Fibroblast of skin of back (primary cell): ENCODE data around the gene TM4SF20. TPM values are rescaled to one million over a fixed set of nuclear protein-coding genes. Genes with fewer than 3 reads are reported as not detected.

Experiments used
- DNase-seq: peaks from one replicate; pipeline ENCODE4 v3.0.0-alpha.2; 2013
- polyA plus RNA-seq, 2 experiments: library from polyadenylated mRNA; unstranded; fragments of 120-200 nt; gene quantifications; one replicate each; pipeline ENCODE4 v1.2.1, GENCODE V29; 2013; ENCODE audit not compliant: insufficient read length in 2 of 2

TM4SF20 gene
- not detected for polyA plus RNA-seq (2013, experiment 1 of 2; ENCODE audit: insufficient read length)
- polyA plus RNA-seq (2013, experiment 2 of 2; ENCODE audit: insufficient read length), result not detected

GRCh38 chr2:227379095-227379494 lies at the start of gene TM4SF20:
Gene TM4SF20, minus strand, starts transcription at chr2:227379306. Its CDS starts 38 bp downstream, at chr2:227379268.
- no peak for DNase-seq

- peak; percentile 18 for DNase-seq
Observed at GRCh38 chr2:227428731-227429285, 49.7 kb upstream of the TM4SF20 start.

DNA sequence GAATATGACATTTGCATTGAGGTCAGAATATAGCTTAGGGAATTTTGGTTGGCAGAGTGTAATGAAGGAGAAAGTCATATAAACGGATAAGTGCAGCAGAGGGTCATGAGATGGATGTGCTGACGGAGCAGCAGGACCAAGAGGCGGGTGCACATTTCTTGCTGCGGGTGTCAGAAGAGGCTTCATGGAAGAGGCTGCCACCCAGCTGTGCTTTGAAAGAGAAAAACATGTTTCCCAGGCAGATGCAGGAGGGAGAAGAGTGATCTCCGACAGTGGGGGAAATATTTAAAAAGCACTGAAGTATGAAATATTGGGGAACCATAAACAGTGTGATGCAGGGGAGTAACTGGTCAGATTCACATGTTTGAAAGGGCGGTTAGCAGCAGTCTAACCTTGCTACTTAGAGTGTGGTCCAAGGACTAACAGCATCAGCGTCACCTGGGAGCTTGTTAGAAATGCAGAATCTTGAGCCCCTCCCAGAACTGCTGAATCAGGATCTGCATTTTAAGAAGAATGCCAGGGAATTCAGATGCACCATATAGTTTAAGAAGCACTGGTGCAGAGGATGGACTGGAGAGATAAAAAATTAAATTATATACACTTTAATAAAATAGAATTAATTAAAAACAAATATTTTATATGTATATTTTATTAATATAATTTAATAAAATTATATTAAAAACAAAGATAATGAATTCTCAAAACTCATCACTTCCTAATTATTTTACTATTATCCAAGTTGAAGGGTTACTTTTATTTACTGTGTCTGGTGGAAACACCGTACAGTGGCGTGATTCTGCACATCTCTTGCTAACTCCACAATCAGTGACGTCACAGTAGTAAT lies 44.8 kb upstream of the TM4SF20 start:
- no peak for DNase-seq

DNA sequence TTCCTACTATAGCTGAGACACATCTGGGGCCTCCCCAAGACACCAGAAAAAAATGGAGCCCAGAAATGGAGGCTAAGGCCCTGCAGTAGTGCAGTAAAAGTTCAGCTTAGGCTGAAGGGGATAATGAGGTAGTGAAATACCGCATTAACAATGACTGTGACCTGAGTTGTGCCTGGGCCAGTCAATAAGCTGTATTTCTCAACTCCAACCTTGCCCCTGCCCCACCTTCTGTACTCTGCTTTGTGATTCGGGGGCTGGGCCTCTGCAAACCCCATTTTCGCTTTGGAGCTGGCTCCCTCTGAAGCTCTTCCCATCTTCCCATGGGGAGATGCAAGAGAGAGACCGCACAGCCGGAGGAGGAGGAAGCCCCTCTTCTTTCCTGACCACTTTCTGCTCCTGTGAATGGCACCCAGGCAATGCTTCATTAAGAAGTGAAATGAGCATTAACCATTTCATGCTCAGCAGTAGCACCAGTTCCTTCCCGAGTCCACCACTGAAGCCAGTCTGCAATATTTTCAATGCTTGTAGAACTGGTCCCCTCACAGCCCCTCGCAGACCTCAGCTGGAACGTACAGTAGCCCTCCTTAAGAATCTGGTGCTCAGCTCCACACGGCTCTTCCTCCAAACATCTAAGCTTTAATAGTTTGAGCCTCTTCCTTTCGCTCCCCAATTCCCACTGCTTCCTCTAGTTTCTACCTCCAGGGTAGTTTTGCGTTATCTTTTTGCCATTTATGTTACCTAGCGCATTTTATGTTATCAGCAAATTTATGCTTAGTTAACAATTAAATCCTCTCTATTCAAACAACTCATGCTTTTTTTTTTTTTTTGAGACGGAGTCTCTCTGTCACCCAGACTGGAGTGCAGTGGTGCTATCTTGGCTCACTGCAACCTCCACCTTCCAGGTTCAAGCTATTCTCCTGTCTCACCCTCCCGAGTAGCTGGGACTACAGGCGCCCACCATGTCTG lies 41.3 kb upstream of the TM4SF20 start:
- DNase-seq, result no peak

DNA sequence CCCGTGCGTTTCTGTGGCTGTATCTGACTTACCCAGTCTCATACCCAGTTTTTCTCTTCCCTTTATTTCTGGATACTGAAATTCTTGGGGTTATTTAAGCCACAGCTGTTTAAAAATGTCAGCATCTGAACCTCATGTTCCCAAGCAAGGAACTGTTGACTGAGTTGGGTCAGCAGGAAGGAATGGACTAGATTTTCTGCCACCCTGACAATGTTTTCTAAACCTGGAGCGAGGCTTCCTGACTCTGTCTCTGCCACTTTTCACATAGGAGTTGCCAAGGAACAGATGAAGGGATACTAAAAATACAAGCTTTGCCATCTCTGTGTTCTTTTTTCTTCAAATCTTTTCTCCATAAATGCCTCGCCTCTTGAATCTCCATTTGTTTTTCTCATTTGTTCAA lies 37.6 kb upstream of the TM4SF20 start:
- DNase-seq, result no peak

- DNase-seq, result peak; percentile 67
Observed at GRCh38 chr2:227415538-227416424, 36.7 kb upstream of the TM4SF20 start.

DNA sequence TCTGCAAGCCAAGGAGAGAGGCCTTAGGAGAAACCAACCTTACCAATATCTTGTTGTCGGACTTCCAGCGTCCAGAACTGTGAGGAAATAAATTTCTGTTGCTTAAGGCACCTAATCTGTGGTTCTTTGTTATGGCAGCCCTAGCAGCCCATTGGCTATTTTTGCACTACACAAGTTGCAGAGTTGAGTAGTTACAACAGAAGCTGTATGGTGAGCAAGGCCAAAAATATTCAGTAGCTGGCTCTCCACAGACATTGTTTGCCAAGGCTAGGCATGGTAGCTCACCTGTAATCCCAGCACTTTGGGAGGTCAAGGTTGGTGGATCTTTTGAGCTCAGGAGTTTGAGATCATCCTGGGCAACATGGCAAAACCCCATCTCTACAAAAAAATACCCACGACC lies 35.7 kb upstream of the TM4SF20 start:
- DNase-seq, result peak; percentile 23

DNA sequence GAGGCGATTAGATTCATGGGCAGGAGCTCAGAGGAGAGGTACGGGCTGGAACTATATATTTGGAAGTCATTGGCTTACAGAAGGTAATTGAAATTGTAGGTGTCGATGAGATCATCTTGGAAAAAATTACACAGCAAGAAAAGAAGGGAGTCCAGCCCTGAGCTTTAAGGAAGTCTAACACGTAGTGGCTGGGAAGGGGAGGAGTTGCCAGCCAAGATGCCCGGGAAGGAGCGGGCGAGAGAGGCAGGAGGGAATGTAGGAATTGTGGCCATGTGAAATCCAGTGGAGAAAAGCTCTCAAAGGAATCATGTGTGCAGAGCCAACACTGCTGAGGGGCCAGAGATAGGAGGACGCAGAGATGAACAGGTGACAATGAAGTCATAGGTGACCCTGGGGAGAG lies 34.3 kb upstream of the TM4SF20 start:
- DNase-seq, result no peak

- no peak for DNase-seq
Observed at GRCh38 chr2:227412877-227413276, 33.8 kb upstream of the TM4SF20 start.

DNA sequence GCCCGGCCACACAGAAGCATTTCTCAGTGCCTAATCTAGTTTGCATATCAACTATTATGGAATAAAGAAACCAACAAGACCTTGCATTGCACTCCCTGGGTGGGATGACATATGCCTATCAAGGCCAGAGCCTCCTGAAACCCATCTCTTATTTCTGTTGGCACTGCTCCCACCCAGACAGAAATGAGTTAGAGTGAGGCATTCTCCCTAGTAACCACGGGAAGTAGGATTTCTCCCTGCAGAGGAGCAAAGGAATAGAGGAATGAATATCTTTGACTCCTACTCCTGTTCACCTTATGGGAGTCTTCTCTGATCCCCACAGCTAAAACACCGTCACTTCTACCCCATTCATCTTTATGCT lies 32.9 kb upstream of the TM4SF20 start:
- DNase-seq, result peak; percentile 50

DNA sequence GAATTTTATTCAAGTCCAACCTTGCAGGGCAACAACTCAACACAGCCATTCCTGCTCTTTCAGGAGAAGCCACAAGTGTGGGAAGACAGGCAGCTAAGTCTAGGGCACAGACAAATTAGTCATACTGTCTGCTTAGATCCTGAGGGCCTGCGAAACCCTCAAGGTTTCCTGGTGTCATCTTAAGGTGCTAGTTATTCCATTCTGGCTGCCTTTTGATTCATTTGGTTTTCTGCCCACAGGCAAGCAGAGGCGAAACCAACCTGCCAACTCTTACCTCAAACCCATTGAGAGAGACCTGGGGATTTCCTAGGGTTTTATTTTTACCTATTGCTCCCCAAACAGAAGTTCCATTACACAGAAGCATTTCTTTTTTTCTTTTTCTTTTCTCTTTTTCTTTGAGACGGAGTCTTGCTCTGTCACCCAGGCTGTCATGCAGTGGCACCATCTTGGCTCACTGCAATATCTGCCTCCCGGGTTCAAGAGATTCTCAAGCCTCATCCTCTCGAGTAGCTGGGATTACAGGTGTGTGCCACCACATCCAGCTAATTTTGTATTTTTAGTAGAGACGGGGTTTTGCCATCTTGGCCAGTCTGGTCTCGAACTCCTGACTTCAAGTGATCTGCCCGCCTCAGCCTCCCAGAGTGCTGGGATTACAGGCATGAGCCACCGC lies 32.3 kb upstream of the TM4SF20 start:
- peak; percentile 37 for DNase-seq

- no peak for DNase-seq
Observed at GRCh38 chr2:227410191-227410590, 31.1 kb upstream of the TM4SF20 start.

DNA sequence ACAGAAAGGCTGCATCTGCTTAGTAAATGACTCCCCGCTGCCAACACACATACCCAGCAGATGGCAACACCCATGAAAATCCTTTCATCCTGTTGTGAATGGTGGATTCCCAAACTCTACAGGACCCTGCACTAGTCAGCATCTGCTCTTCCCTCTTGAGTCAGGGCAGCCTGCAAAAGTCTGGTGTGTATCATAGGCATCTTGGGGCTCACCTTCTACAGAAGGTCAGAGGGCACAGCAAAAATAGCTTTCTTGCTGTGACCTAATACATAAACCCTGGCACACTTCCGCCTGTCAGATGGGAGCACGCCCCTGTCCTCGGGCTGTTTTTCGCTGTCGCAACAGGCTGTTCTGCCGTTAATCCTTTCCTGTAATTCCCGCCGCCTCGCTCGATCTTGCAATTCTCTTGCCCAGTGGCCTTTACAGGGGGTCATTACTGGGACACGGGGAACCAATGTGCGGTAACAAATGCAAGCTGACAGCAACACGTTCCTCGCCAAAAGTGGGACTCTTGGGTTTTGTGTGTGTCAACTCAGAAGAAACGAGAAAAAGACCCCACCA lies 28.6 kb upstream of the TM4SF20 start:
- DNase-seq, result no peak

GRCh38 chr2:227406177-227407031 lies 27.3 kb upstream of the TM4SF20 start:
- DNase-seq, result peak; percentile 98

DNA sequence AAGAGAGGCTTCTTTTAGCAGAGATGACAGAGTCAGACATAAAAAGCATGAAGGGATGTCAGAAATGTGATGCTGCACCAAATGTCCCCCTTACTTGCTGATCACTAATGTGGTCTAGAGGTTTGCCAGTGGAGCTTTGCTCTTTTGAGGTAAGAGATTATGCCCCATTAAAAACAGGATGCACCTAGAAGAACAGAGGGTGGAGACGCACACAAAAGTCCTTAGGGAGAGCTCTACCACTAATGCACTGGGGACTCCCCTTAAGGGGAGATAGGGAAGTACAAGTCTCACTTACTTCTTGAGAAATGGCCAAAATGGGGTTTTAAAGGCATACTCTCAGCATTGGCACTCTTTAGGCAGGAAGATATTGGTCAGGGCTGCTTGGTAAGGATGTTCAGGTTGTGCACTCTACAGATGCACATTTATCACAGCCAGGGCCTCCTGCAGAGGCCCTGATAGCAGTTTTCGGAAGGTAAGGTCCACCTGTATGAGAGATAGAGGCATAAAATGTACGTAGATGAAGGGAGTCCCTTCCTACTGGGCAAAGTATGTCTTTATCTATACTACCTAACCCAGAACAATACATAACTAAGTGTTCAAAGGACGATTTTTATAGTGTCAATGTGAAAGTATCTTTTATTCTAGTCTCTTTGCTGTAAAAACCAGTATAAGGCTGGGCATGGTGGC lies 25.6 kb upstream of the TM4SF20 start:
- DNase-seq, result no peak

GRCh38 chr2:227402959-227403358 lies 23.9 kb upstream of the TM4SF20 start:
- no peak for DNase-seq

GRCh38 chr2:227402321-227402720 lies 23.2 kb upstream of the TM4SF20 start:
- no peak for DNase-seq

DNA sequence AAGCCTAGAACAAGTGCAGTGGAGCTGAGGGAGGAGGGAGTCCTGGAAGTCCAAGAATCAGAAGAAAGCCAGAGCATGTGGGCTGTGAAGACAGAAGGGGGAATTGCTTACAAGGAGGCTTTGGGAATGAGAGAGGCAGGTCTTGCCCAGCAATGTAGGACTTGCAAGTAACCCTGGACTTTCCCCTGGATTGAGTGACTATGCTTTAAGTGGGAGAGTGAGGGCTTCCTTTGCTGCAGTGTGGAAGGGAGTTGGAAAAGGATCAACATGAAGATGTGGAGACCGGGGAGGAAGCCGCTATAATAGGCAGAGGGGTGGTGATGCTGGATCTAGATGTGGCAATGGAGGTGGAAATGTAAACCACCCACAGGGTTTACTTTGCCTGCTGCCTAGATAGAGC lies 22.4 kb upstream of the TM4SF20 start:
- DNase-seq, result no peak
